HL-60 (cell line): Measurements from ENCODE around the gene TCEA2.

Experiments used
- DNase-seq, 2 experiments: peaks; one replicate each; pipeline ENCODE4 v3.0.0-alpha.2; 2010 to 2020; ENCODE audit warnings: low read depth in 1 of 2, low spot score in 1 of 2
- H3K27ac ChIP-seq: fragments of 250-450 bp; sonication (Bioruptor Pico); replicated peaks from 2 replicates; pipeline ENCODE4 v1.5.1; 2020; ENCODE audit warnings: mild to moderate bottlenecking, moderate library complexity
- H3K27me3 ChIP-seq: fragments of 250-450 bp; sonication (Bioruptor Pico); 2 replicates; pipeline ENCODE4 v1.5.1; 2021; ENCODE audit warnings: mild to moderate bottlenecking, moderate library complexity; ENCODE audit not compliant: insufficient read depth, poor library complexity, severe bottlenecking
- H3K4me3 ChIP-seq: replicated peaks from 2 replicates; pipeline ENCODE4 v1.5.1; 2011; ENCODE audit warnings: mild to moderate bottlenecking, control low read depth, low read length; ENCODE audit not compliant: insufficient read depth
- CTCF ChIP-seq: IDR thresholded peaks from one replicate; pipeline ENCODE4 v1.5.1; 2011; ENCODE audit warnings: low read length, control low read depth, inconsistent platforms; ENCODE audit not compliant: insufficient read depth
- GABPA ChIP-seq: IDR thresholded peaks from 2 replicates; pipeline ENCODE4 v1.6.1; 2012; ENCODE audit warnings: low read depth
- POLR2AphosphoS5 ChIP-seq: IDR thresholded peaks from 2 replicates; pipeline ENCODE4 v1.6.1; 2012; ENCODE audit warnings: low read depth
- REST ChIP-seq: IDR thresholded peaks from 2 replicates; pipeline ENCODE4 v1.6.1; 2012; ENCODE audit warnings: low read depth; ENCODE audit not compliant: insufficient replicate concordance
- SPI1 ChIP-seq: IDR thresholded peaks from 2 replicates; pipeline ENCODE4 v1.6.1; 2012; ENCODE audit warnings: low read depth, mild to moderate bottlenecking, borderline replicate concordance

The TCEA2 gene

GRCh38 chr20:64027981-64028685, 34.9 kb upstream of the TCEA2 start:
- Histone ChIP-seq H3K4me3 (no peak overlapping the region), H3K27me3 (no peaks in the 10 kb centered on the region), H3K27ac (no peak overlapping the region)
- TF ChIP-seq CTCF (no peak), POLR2AphosphoS5 (no peak), SPI1 (no peak), REST (no peak), GABPA (no peak)
- DNase-seq: no peak

GRCh38 chr20:64029293-64030117, 33.5 kb upstream of the TCEA2 start:
- Histone ChIP-seq H3K27me3 (no peaks in the 10 kb centered on the region), H3K27ac (no peak overlapping the region), H3K4me3 (no peak overlapping the region)
- no peak for DNase-seq
- TF ChIP-seq SPI1 (no peak), GABPA (no peak), POLR2AphosphoS5 (no peak), CTCF (no peak)

GRCh38 chr20:64030371-64031134, 32.4 kb upstream of the TCEA2 start:
- TF ChIP-seq GABPA: no peak
- no peak for TF ChIP-seq REST
- no peak for TF ChIP-seq SPI1
- TF ChIP-seq POLR2AphosphoS5: no peak
- no peak for TF ChIP-seq CTCF
- no peaks in the 10 kb centered on the region for H3K27me3 ChIP-seq
- no peak overlapping the region for H3K27ac ChIP-seq
- no peak overlapping the region for H3K4me3 ChIP-seq
- DNase-seq: no peak
